MCF 10A (cell line): ENCODE data around the gene PTPRT. TPM values are rescaled to one million over a fixed set of nuclear protein-coding genes. Genes with fewer than 3 reads are reported as not detected.

Source experiments
- BruUV-seq: library from RNA; stranded (reverse); fragments of 400-500 nt; replicated peaks from 2 replicates; lab custom pipeline; 2021; lab: Mats Ljungman, UMichigan
- CTCF ChIA-PET: fragments of 300-600 bp; sonication (Branson Sonifier 250); formaldehyde crosslinking; extraction: SDS; loops from one replicate; lab custom pipeline; 2021; ENCODE audit warnings: antibody characterized with exemption, inconsistent platforms; lab: Yijun Ruan, JAX
- POLR2A ChIA-PET: fragments of 300-600, 350-650 bp; sonication (Branson Sonifier 250); formaldehyde crosslinking; extraction: SDS; loops from one replicate; lab custom pipeline; 2020; ENCODE audit warnings: antibody characterized with exemption, inconsistent platforms; lab: Yijun Ruan, JAX
- DNase-seq: peaks from one replicate; pipeline ENCODE4 v3.0.0-alpha.2; 2018; ENCODE audit not compliant: unreplicated experiment
- H3K27ac Mint-ChIP-seq: one replicate; pipeline ENCODE4 v1.8.0; 2022; ENCODE audit warnings: mild to moderate bottlenecking, low read depth, mixed read lengths; ENCODE audit not compliant: unreplicated experiment
- H3K27me3 Mint-ChIP-seq: one replicate; pipeline ENCODE4 v1.8.0; 2022; ENCODE audit warnings: mixed read lengths; ENCODE audit not compliant: insufficient read depth, unreplicated experiment
- H3K36me3 Mint-ChIP-seq: one replicate; pipeline ENCODE4 v1.8.0; 2022; ENCODE audit warnings: mild to moderate bottlenecking, moderate library complexity, mixed read lengths; ENCODE audit not compliant: insufficient read depth, unreplicated experiment
- H3K4me1 Mint-ChIP-seq: one replicate; pipeline ENCODE4 v1.8.0; 2022; ENCODE audit warnings: mixed read lengths; ENCODE audit not compliant: insufficient read depth, unreplicated experiment
- H3K4me3 Mint-ChIP-seq: one replicate; pipeline ENCODE4 v1.8.0; 2022; ENCODE audit warnings: mild to moderate bottlenecking, moderate library complexity, mixed read lengths; ENCODE audit not compliant: unreplicated experiment
- H3K9me3 Mint-ChIP-seq: one replicate; pipeline ENCODE4 v1.8.0; 2022; ENCODE audit warnings: mixed read lengths; ENCODE audit not compliant: unreplicated experiment
- intact Hi-C: fragments of 100-400 bp; cut with micrococcal nuclease; formaldehyde crosslinking; loops from 2 replicates; pipeline ENCODE4 v1.14.1; 2022
- total RNA-seq: library from RNA; stranded (reverse); gene quantifications from 2 replicates; pipeline ENCODE4 v1.2.3, GENCODE V29; 2022
- TF ChIP-seq, protein P1 (sequence below): fragments of 200-600 bp; IDR thresholded peaks from one replicate; pipeline ENCODE4 v1.8.0; 2022; ENCODE audit warnings: antibody characterized with exemption, mild to moderate bottlenecking; ENCODE audit not compliant: unreplicated experiment

PTPRT gene
- total RNA-seq, 1 experiment from 2014 or later: not detected

DNA sequence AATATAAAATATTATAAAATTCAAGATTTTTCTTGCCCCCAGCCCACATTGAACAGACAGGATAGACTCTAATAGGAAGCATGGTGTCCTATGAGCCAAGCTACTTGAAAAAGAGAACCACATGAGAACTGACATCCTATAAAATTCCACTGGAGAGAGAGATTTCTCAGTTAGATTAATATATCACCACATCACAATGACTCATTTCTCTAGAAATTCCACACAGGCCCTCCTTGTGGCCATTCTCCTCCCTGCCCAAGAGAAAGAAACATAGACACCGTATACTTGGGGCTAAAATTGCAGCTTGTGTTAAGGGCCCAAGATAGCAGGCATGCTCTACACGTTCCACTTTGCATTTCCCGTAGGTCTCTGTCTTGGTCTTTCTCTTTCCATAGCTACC, 481.4 kb downstream of the PTPRT start:
- ChIA-PET CTCF (interaction anchor here (0.6 kb wide), 1 partner anchor 49 kb away, joined by 3 read pairs; no protein-coding TSS in a partner anchor), POLR2A (no interaction called here)
- Mint-ChIP-seq H3K36me3 (no peaks in the 10 kb centered on the region), H3K4me3 (no peak overlapping the region), H3K9me3 (peaks cover 43% of the 10 kb centered on the region), H3K27ac (no peak overlapping the region), H3K27me3 (no peaks in the 10 kb centered on the region), H3K4me1 (no peaks in the 10 kb centered on the region)
- BruUV-seq: no TSS peak
- intact Hi-C loops: no loop called here
- no peak for DNase-seq
- TF ChIP-seq, protein P1, sequence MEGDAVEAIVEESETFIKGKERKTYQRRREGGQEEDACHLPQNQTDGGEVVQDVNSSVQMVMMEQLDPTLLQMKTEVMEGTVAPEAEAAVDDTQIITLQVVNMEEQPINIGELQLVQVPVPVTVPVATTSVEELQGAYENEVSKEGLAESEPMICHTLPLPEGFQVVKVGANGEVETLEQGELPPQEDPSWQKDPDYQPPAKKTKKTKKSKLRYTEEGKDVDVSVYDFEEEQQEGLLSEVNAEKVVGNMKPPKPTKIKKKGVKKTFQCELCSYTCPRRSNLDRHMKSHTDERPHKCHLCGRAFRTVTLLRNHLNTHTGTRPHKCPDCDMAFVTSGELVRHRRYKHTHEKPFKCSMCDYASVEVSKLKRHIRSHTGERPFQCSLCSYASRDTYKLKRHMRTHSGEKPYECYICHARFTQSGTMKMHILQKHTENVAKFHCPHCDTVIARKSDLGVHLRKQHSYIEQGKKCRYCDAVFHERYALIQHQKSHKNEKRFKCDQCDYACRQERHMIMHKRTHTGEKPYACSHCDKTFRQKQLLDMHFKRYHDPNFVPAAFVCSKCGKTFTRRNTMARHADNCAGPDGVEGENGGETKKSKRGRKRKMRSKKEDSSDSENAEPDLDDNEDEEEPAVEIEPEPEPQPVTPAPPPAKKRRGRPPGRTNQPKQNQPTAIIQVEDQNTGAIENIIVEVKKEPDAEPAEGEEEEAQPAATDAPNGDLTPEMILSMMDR: no peak

DNA sequence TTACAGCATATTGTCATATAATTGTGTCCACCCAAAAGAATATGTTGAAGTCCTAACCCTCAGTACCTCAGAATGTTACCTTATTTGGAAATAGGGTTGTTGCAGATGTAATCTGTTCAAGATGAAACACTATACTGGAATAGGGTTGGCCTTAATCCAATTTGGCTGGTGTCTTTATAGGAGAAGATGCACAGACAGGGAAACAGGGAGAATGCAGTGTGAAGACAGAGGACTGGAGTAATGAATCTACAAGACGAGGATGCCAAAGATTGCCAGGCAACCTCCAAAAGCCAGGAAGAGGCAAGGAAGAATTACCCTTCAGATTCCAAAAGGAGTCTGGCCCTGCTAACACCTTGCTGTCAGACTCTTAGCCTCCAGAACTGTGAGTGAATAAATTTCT, 482.9 kb downstream of the PTPRT start:
- BruUV-seq: no TSS peak
- H3K4me1 Mint-ChIP-seq: no peaks in the 10 kb centered on the region
- no peak for DNase-seq
- H3K27me3 Mint-ChIP-seq: no peaks in the 10 kb centered on the region
- intact Hi-C loops: no loop called here
- H3K4me3 Mint-ChIP-seq: no peak overlapping the region
- no peak overlapping the region for H3K27ac Mint-ChIP-seq
- ChIA-PET POLR2A (no interaction called here), CTCF (interaction anchor here (0.6 kb wide), 1 partner anchor 1014 kb away, joined by 3 read pairs; no protein-coding TSS in a partner anchor)
- H3K9me3 Mint-ChIP-seq: peaks cover 54% of the 10 kb centered on the region
- TF ChIP-seq, protein P1: no peak
- no peaks in the 10 kb centered on the region for H3K36me3 Mint-ChIP-seq

DNA sequence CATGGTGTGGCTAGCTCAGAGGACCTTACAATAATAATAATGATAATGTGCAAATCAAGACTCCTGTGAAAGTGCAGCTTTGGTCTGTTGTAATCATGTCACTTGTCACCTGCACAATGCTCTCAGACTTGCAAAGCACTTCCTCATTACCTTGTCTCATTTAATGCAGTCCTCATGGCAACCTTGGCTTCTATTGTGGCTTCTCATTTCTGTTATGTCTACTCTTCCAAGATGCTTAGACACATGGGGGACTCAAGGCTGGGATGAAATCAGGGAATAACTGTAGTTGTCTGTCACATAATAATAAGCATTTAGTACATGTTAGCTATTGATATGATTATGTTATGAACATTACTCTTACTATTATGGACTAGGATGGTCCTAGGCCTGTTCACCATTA, 484.2 kb downstream of the PTPRT start:
- BruUV-seq: no TSS peak
- H3K27ac Mint-ChIP-seq: no peak overlapping the region
- peaks cover 61% of the 10 kb centered on the region for H3K9me3 Mint-ChIP-seq

DNA sequence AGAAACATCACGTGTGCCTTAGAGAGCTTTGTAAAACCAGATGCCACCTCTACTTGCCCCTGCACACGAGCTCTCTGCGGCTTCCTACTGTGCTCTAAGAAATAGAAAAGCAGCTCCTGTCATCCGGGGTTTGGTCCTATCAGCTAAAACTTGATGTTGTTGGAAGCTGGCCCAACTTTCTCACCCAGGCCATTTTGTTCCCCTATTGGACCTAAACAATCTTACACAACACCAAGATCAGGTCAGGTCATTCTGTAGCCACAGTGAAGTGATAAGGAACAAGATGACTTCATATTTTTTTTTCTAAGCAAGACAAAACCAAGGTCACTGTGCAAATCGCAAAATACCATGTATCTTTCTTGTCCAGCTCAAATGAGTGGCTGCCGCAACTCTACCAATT, 486.0 kb downstream of the PTPRT start:
- H3K27ac Mint-ChIP-seq: no peak overlapping the region
- peaks cover 54% of the 10 kb centered on the region for H3K9me3 Mint-ChIP-seq
- H3K27me3 Mint-ChIP-seq: no peaks in the 10 kb centered on the region
- CTCF ChIA-PET: no interaction called here
- H3K4me1 Mint-ChIP-seq: no peaks in the 10 kb centered on the region
- no peaks in the 10 kb centered on the region for H3K36me3 Mint-ChIP-seq
- POLR2A ChIA-PET: interaction anchor here (0.8 kb wide), 1 partner anchor 47 kb away, joined by 3 read pairs; no protein-coding TSS in a partner anchor
- TF ChIP-seq, protein P1: no peak
- intact Hi-C loops: no loop called here
- DNase-seq: no peak
- BruUV-seq: no TSS peak
- H3K4me3 Mint-ChIP-seq: no peak overlapping the region

More for the DNA sequence above, 484.2 kb downstream of the PTPRT start:
- DNase-seq: no peak
- Mint-ChIP-seq H3K4me1 (no peaks in the 10 kb centered on the region), H3K4me3 (no peak overlapping the region), H3K27me3 (no peaks in the 10 kb centered on the region), H3K36me3 (no peaks in the 10 kb centered on the region)
- ChIA-PET CTCF (no interaction called here), POLR2A (no interaction called here)
- intact Hi-C loops: no loop called here
- TF ChIP-seq, protein P1: no peak
